DND-41 (cell line): Measurements from ENCODE around the gene PRSS21.

Source experiments
- ATAC-seq: fragments of 200-7000 bp; cut with Tn5 transposase; 3 replicates; pipeline ENCODE4 v1.9.1; 2021; ENCODE audit warnings: low read depth; ENCODE audit not compliant: insufficient read depth
- DNase-seq: peaks from one replicate; pipeline ENCODE4 v3.0.0-alpha.2; 2020
- H2AFZ ChIP-seq: 2 replicates; pipeline ENCODE4 v1.6.0; 2012; ENCODE audit warnings: low read depth, low read length
- H3K27ac ChIP-seq: 2 replicates; pipeline ENCODE4 v1.5.1; 2012; ENCODE audit warnings: low read length, inconsistent platforms
- H3K27me3 ChIP-seq: fragments of 200-600 bp; sonication (generic); 2 replicates; pipeline ENCODE4 v1.6.0; 2012; ENCODE audit warnings: low read length, mild to moderate bottlenecking, inconsistent platforms; ENCODE audit not compliant: insufficient read depth, poor library complexity
- H3K36me3 ChIP-seq: 2 replicates; pipeline ENCODE4 v1.5.1; 2012; ENCODE audit warnings: low read length, inconsistent platforms; ENCODE audit not compliant: insufficient read depth
- H3K4me1 ChIP-seq: 2 replicates; pipeline ENCODE4 v1.5.1; 2012; ENCODE audit warnings: mild to moderate bottlenecking, low read length; ENCODE audit not compliant: insufficient read depth
- H3K4me2 ChIP-seq: 2 replicates; pipeline ENCODE4 v1.6.0; 2012; ENCODE audit warnings: mild to moderate bottlenecking, moderate library complexity, low read length, inconsistent platforms; ENCODE audit not compliant: insufficient read depth
- H3K4me3 ChIP-seq, 2 experiments: fragments of 200-600 bp in 1 of 2; shearing (Covaris generic) in 1 of 2; 2 replicates each; pipeline ENCODE4 v1.5.1; 2012 to 2016; ENCODE audit warnings: inconsistent platforms in 2 of 2, low read length in 2 of 2, mild to moderate bottlenecking in 2 of 2, low read depth in 1 of 2, moderate library complexity in 1 of 2
- H3K79me2 ChIP-seq: 2 replicates; pipeline ENCODE4 v1.6.0; 2012; ENCODE audit warnings: low read length, inconsistent platforms; ENCODE audit not compliant: insufficient read depth
- H3K9ac ChIP-seq: 2 replicates; pipeline ENCODE4 v1.6.0; 2012; ENCODE audit warnings: low read depth, mild to moderate bottlenecking, inconsistent platforms, low read length, moderate library complexity
- H3K9me3 ChIP-seq: 2 replicates; pipeline ENCODE4 v1.5.1; 2012; ENCODE audit warnings: low read length, moderate library complexity, mild to moderate bottlenecking, inconsistent platforms; ENCODE audit not compliant: insufficient read depth, severe bottlenecking
- H4K20me1 ChIP-seq: 2 replicates; pipeline ENCODE4 v1.6.0; 2012; ENCODE audit warnings: low read length; ENCODE audit not compliant: insufficient read depth
- EZH2 ChIP-seq: IDR thresholded peaks from 3 replicates; pipeline ENCODE4 v1.6.1; 2012; ENCODE audit warnings: borderline replicate concordance, low read depth, mild to moderate bottlenecking, moderate library complexity, low read length, inconsistent platforms; ENCODE audit not compliant: severe bottlenecking
- TF ChIP-seq, protein P1 (sequence below): IDR thresholded peaks from 2 replicates; pipeline ENCODE4 v1.5.1; 2012; ENCODE audit warnings: borderline replicate concordance, low read length, moderate library complexity, mild to moderate bottlenecking; ENCODE audit not compliant: poor library complexity, severe bottlenecking; ENCODE audit errors: extremely low read depth

Gene PRSS21

DNA sequence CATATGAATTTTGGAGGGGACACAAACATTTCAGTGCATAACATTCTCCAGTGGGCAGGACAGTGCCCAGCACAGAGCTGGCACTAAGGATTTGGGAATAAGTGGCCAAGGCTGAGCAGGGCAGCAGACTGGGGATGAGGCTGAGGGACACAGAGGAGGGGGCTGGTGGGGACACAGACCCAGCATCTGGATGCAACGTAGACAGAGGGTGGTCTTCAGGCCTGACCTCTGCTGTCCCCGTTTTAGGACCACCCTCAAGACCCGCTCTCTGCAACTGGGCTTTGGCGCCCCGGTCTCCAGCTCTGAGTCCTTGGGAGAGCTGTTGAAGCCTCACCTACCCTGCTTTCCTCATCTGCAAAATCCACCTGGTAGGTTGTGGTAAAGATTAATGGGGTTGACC is 26.4 kb upstream of the PRSS21 start:
- Histone ChIP-seq H4K20me1 (no peaks in the 10 kb centered on the region), H3K27me3 (peaks cover 15% of the 10 kb centered on the region), H3K9ac (no peak overlapping the region), H3K4me1 (no peaks in the 10 kb centered on the region), H3K79me2 (no peaks in the 10 kb centered on the region), H2AFZ (no peak overlapping the region), H3K4me2 (no peak overlapping the region), H3K27ac (no peak overlapping the region), H3K9me3 (no peaks in the 10 kb centered on the region), H3K4me3 (no peak overlapping the region), H3K36me3 (no peaks in the 10 kb centered on the region)
- TF ChIP-seq, protein P1, sequence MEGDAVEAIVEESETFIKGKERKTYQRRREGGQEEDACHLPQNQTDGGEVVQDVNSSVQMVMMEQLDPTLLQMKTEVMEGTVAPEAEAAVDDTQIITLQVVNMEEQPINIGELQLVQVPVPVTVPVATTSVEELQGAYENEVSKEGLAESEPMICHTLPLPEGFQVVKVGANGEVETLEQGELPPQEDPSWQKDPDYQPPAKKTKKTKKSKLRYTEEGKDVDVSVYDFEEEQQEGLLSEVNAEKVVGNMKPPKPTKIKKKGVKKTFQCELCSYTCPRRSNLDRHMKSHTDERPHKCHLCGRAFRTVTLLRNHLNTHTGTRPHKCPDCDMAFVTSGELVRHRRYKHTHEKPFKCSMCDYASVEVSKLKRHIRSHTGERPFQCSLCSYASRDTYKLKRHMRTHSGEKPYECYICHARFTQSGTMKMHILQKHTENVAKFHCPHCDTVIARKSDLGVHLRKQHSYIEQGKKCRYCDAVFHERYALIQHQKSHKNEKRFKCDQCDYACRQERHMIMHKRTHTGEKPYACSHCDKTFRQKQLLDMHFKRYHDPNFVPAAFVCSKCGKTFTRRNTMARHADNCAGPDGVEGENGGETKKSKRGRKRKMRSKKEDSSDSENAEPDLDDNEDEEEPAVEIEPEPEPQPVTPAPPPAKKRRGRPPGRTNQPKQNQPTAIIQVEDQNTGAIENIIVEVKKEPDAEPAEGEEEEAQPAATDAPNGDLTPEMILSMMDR, result no peak
- TF ChIP-seq EZH2, result no peak
- ATAC-seq (no peak), DNase-seq (no peak)

DNA sequence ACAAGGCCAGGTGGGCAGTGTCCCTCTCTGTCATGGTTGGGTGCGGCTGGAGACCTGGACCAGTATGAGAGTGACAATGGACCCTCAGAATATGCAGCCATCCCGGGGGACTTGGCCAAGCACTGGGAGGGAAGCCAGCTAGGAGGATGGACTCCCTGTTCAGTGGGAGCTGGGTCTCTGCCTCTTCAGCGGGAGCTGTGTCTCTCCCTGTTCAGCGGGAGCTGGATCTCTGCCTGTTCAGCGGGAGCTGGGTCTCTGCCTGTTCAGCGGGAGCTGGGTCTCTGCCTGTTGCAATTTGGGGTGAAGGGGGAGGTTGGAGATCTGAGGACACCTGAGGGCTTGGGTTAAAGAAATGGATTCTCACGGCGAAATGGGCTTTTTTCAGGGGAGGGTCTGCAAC is 25.9 kb upstream of the PRSS21 start:
- ATAC-seq (no peak), DNase-seq (no peak)
- TF ChIP-seq, protein P1, result no peak
- TF ChIP-seq EZH2, result no peak
- Histone ChIP-seq H3K9me3 (no peaks in the 10 kb centered on the region), H3K27ac (no peak overlapping the region), H3K79me2 (no peaks in the 10 kb centered on the region), H3K4me3 (no peak overlapping the region), H3K27me3 (peaks cover 15% of the 10 kb centered on the region), H3K36me3 (no peaks in the 10 kb centered on the region), H2AFZ (no peak overlapping the region), H3K4me2 (no peak overlapping the region), H3K9ac (no peak overlapping the region), H4K20me1 (no peaks in the 10 kb centered on the region), H3K4me1 (no peaks in the 10 kb centered on the region)

DNA sequence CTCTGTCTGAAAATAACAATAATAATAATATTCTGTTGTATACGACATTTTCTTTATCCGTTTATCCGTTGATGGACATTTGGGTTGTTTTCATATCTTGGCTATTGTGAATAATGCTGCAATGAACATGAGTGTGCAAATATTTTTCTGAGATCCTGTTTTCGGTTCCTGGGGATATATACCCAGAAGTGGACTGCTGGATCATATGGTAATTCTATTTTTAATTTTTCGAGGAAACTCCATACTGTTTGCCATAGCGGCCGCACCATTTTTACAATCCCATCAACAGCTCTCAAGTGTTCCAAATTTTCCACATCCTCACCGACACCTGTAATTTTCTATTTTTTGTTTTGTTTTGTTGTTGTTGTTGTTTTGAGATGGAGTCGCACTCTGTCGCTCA is 24.1 kb upstream of the PRSS21 start:
- no peak overlapping the region for H3K4me3 ChIP-seq
- no peaks in the 10 kb centered on the region for H3K4me1 ChIP-seq
- no peak overlapping the region for H3K27ac ChIP-seq
- peaks cover 12% of the 10 kb centered on the region for H3K27me3 ChIP-seq
- no peak overlapping the region for H3K9ac ChIP-seq
- H2AFZ ChIP-seq, result no peak overlapping the region
- no peaks in the 10 kb centered on the region for H3K36me3 ChIP-seq
- no peaks in the 10 kb centered on the region for H3K79me2 ChIP-seq
- no peak for DNase-seq
- no peaks in the 10 kb centered on the region for H3K9me3 ChIP-seq
- H4K20me1 ChIP-seq, result no peaks in the 10 kb centered on the region
- ATAC-seq, result no peak
- no peak for TF ChIP-seq EZH2
- TF ChIP-seq, protein P1, result no peak
- no peak overlapping the region for H3K4me2 ChIP-seq

DNA sequence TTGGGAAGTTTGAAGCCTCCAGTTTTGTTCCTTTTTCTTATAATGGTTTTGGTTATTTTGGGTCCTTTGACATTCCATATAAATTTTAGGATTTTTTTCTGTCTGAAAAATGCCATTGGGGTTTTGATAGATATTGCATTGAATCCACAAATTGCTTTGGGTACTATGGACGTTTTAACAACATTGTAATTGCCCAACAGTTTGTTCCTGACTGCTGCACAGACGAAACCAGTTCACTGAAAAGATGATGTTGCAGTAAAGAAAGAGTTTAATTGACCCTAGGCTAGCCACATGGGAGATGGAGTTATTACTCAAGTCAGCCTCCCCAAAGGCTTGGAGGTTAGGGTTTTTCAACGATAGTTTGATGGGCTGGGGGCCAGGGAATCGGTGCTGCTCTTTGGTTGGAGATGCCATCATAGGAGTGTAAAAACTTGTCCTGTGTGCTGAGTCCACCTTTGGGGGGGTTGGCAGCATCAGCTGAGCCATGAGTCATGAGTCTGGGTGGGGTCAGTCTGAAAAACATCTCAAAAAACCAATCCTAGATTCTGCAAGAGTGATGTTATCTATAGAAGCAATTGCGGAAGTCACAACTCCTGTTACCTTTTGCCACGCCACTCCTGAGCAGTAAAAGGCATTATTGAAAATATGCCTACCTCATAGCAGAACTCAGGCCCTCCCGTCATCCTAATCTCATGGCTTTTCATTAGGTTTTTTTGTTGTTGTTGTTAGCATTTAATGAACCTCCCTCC is 21.5 kb upstream of the PRSS21 start:
- Histone ChIP-seq H3K4me2 (no peak overlapping the region), H3K79me2 (no peaks in the 10 kb centered on the region), H3K9ac (no peak overlapping the region), H3K36me3 (no peaks in the 10 kb centered on the region), H3K27ac (no peak overlapping the region), H3K9me3 (no peaks in the 10 kb centered on the region), H3K4me3 (no peak overlapping the region), H3K4me1 (no peaks in the 10 kb centered on the region), H3K27me3 (peaks cover 8% of the 10 kb centered on the region), H4K20me1 (no peaks in the 10 kb centered on the region), H2AFZ (no peak overlapping the region)
- ATAC-seq (no peak), DNase-seq (no peak)
- no peak for TF ChIP-seq EZH2
- TF ChIP-seq, protein P1, result no peak
